GM12873 (cell line): ENCODE measurements around the gene GAS2.

ENCODE experiments used
- TF ChIP-seq, protein P1 (sequence below): IDR thresholded peaks from 2 replicates; pipeline ENCODE4 v1.5.1; 2012; ENCODE audit warnings: low read depth, mild to moderate bottlenecking, moderate library complexity, low read length, control low read depth; ENCODE audit not compliant: insufficient read depth; ENCODE audit errors: missing control alignments

The GAS2 gene

DNA sequence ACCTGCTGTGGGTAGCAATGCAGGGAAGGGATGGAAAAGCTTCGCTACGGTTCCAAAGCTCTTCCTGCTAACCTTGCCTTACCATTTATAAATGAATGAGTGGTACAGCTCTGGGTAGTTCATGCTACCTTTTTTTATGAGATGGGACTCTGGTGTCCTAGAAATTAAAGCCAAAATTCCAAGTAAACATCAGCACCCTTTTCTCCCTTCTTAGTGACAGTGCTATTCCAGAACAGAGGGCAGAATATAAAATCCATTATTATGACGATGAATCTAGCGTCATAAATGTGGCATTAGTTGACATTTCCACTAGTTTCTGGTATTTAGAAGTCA, 163.6 kb downstream of the GAS2 start:
- TF ChIP-seq, protein P1, sequence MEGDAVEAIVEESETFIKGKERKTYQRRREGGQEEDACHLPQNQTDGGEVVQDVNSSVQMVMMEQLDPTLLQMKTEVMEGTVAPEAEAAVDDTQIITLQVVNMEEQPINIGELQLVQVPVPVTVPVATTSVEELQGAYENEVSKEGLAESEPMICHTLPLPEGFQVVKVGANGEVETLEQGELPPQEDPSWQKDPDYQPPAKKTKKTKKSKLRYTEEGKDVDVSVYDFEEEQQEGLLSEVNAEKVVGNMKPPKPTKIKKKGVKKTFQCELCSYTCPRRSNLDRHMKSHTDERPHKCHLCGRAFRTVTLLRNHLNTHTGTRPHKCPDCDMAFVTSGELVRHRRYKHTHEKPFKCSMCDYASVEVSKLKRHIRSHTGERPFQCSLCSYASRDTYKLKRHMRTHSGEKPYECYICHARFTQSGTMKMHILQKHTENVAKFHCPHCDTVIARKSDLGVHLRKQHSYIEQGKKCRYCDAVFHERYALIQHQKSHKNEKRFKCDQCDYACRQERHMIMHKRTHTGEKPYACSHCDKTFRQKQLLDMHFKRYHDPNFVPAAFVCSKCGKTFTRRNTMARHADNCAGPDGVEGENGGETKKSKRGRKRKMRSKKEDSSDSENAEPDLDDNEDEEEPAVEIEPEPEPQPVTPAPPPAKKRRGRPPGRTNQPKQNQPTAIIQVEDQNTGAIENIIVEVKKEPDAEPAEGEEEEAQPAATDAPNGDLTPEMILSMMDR = no peak

DNA sequence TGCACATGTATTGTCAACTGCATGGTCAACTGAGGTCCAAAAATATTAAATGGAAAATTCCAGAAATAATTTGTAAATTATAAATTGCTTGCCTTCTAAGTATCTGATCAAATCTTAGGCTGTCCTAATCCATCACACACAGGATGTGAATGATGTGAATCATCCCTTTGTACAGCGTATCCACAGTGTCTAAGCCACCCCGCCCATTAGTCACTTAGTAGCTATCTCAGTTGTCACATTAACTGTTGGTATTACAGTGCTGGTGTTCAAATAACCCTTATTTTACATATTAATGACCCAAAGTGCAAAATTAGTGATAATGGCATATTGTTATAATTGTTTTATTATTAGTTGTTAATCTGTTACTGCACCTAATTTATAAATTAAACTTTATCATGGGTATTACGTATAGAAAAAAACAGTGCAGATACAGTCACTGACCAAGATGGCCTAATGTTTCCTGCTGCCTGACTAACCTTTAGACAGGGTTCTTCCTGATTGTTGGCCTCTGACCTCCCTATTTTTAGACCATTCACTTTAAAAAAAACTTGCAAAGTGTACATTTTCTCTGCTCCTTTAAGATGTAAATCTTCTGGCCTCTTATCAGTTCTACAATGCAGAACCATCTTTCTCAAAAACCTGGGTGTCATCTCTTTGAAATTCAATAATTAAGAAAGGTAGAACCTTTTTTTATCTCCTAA, 166.1 kb downstream of the GAS2 start:
- TF ChIP-seq, protein P1 = no peak

DNA sequence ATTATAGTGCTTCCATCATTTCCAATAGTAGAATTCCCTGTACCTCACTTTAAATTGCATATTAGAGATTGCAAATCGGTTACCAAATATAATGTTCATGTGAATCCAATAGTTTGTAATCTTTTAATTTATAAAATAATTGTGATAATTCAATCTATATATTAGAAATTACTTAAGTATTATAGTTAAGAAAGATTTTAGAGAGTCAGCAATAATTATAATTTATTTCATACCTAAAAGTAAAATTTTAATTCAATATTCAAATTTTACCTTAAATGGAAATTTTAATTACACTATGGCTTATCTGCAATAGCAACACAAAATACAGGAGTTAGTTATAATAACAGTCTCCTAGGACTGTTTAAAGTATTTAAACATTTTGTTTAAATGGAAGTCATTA, 180.3 kb downstream of the GAS2 start:
- TF ChIP-seq, protein P1 = no peak

DNA sequence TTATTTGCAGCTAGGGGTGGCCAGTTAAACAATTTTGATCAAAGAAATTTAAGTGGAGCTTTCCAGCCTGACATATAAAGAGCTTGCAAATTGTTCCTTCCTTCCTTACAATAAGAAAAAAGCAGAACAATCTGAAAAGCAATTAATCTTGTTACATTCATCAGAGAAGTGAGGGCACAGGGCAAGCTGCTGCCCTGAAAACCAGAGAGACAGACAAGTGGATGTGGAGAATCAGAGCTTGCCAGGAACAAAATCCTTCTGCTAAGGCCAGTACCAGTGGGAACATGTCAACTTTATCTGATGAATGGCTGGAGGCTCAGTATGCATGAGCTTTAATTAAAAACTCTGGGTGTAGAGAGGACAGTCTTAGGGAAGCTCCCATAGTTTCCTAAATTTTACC, 185.1 kb downstream of the GAS2 start:
- TF ChIP-seq, protein P1 = no peak

DNA sequence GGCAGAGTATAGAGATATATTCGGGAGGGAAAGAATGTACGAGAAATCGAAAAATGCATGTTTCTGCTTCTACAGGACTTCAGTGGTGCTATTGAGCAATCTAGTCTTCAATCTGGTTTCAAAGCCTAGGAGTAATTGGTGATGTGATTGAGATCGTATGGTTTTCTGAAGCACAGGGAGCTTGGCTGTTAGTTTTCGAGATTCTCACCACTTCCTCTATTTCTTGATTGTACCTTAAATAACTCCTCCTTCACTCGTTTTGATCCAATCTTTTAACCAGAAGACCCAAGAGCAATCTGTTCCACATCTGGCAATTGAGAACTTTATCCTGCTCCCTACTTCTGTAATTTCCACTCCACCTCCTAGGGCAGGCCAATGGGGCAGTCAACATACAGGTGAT, 193.3 kb downstream of the GAS2 start:
- TF ChIP-seq, protein P1 = no peak

DNA sequence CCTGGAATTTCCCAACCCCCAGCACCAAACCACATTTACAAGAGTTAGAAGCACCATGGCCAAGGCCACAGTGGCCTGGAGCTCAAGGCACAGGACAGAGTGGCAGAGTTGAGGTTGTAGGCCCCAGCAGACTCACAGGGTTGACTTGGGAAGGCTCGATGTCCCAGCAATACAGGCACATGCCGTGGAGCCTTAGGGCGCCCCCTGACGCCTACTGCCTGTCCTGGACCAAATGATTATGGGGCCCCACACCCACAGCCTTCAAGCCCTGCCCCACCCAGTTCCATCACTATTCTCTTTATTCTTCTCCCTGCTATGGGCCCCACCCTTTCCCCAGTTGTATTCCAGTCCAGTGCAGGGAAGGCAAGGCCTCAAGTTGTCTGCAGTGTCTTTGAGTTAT, 193.8 kb downstream of the GAS2 start, which contains the start of gene CCDC179:
Gene CCDC179 (minus strand): TSS at position 234 of the 400 bp plus-strand sequence. CDS start 53 bp downstream, at position 181.
- TF ChIP-seq, protein P1 = no peak
